Upper lobe of left lung (tissue), 6 donors: Measurements from ENCODE around the gene MDM2. TPM values are rescaled to one million over a fixed set of nuclear protein-coding genes. Genes with fewer than 3 reads are reported as not detected.

ENCODE experiments used
- ATAC-seq, 2 donors: fragments of 200-7000 bp; cut with Tn5 transposase; one replicate each; pipeline ENCODE4 v1.9.1; 2022; ENCODE audit warnings: mild to moderate bottlenecking in 2 of 2, moderate library complexity in 2 of 2; ENCODE audit not compliant: low FRiP score in 2 of 2
- DNase-seq, 2 donors: peaks; one replicate each; pipeline ENCODE4 v3.0.0-alpha.2; 2019 to 2020
- H3K27ac ChIP-seq, 4 donors: fragments of 200-600 bp; sonication (generic); one replicate each; pipeline ENCODE4 v1.5.1; 2016 to 2019
- H3K27me3 ChIP-seq, 4 donors: fragments of 200-600 bp; sonication (generic); one replicate each; pipeline ENCODE4 v1.5.1; 2017 to 2019
- H3K36me3 ChIP-seq, 4 donors: fragments of 200-600 bp; sonication (generic); one replicate each; pipeline ENCODE4 v1.5.1; 2016 to 2019
- H3K4me1 ChIP-seq, 4 donors: fragments of 200-600 bp; sonication (generic); one replicate each; pipeline ENCODE4 v1.5.1; 2018 to 2019
- H3K4me3 ChIP-seq, 4 donors: fragments of 200-600 bp; sonication (generic); one replicate each; pipeline ENCODE4 v1.5.1; 2017 to 2019; ENCODE audit warnings: mild to moderate bottlenecking in 2 of 4, moderate library complexity in 1 of 4
- H3K9me3 ChIP-seq, 4 donors: fragments of 200-600 bp; sonication (generic); one replicate each; pipeline ENCODE4 v1.5.1; 2018 to 2019
- CTCF ChIP-seq, 6 experiments: fragments of 450-650 bp in 4 of 6; fragments of 200-600 bp in 2 of 6; sonication (generic) in 2 of 6; IDR thresholded peaks; one replicate each; pipeline ENCODE4 v1.5.1; 2016 to 2019; ENCODE audit warnings: antibody characterized with exemption in 6 of 6
- EP300 ChIP-seq, 4 donors: sonication (generic); formaldehyde crosslinking; IDR thresholded peaks; one replicate each; pipeline ENCODE4 v1.5.1; 2017; ENCODE audit warnings: antibody characterized with exemption in 4 of 4, control low read depth in 2 of 4
- POLR2A ChIP-seq, 4 donors: fragments of 450-650 bp; IDR thresholded peaks; one replicate each; pipeline ENCODE4 v1.5.1; 2016 to 2017; ENCODE audit warnings: antibody characterized with exemption in 4 of 4, mild to moderate bottlenecking in 2 of 4
- POLR2AphosphoS5 ChIP-seq, 2 donors: sonication (generic); formaldehyde crosslinking; IDR thresholded peaks; one replicate each; pipeline ENCODE4 v1.5.1; 2017; ENCODE audit warnings: antibody characterized with exemption in 2 of 2
- WGBS, 2 donors: methylation state at CpG; one replicate each; pipeline ENCODE4 v1.1.5; 2017 to 2018; 5-methylcytosine and 5-hydroxymethylcytosine counted together
- total RNA-seq, 6 donors: library from RNA; depleted of rRNA in 4 of 6; stranded (reverse); fragments of >200 nt in 4 of 6; gene quantifications; one replicate each; pipeline versions ENCODE4 v1.1.0 to v1.2.1, GENCODE V29; 2016 to 2021
- donor health status: DM: no; HTN: no; CAD: no; lungs with moderate emphysema.
- donor health status: DM: no; HTN: yes; CAD: no; lungs with severe emphysema.

Gene MDM2
- total RNA-seq, 6 donors from 2014 or later = 64.6 to 162 (median 108) TPM

DNA sequence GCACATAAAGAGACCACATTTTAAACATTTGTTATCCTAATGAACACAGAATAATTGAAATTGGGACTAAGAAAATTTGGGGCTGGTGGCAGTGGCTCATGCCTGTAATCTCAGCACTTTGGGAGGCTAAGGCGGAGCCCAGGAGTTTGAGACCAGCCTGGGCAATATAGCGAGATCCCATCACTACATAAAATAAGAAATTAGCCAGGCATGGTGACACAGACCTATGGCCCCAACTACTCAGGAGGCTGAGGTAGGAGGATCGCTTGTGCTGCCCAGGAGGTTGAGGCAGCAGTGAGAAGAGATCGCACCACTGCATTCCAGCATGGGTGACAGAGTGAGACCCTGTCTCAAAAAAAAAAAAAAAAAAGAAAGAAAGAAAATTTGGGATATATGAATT, 65.3 kb downstream of the MDM2 start:
- peaks cover 0 to 5% (median 0%) of the 10 kb centered on the region in 4 donors for H3K4me1 ChIP-seq
- DNase-seq = no peak
- H3K27me3 ChIP-seq = no peaks in the 10 kb centered on the region
- no peaks in the 10 kb centered on the region for H3K9me3 ChIP-seq
- ATAC-seq = no peak
- TF ChIP-seq CTCF (IDR thresholded peaks at IDR 0.05) = no peak
- TF ChIP-seq POLR2AphosphoS5 (IDR thresholded peaks at IDR 0.05) = no peak
- no peak for TF ChIP-seq EP300 (IDR thresholded peaks at IDR 0.05)
- no peak for TF ChIP-seq POLR2A (IDR thresholded peaks at IDR 0.05)
- no peak overlapping the region for H3K4me3 ChIP-seq
- peaks cover 14 to 38% (median 29%) of the 10 kb centered on the region in 4 donors for H3K36me3 ChIP-seq
- WGBS, 2 donors = 93 to 99% methylated on average over 4 of the region's 4 CpGs
- H3K27ac ChIP-seq = no peak overlapping the region

DNA sequence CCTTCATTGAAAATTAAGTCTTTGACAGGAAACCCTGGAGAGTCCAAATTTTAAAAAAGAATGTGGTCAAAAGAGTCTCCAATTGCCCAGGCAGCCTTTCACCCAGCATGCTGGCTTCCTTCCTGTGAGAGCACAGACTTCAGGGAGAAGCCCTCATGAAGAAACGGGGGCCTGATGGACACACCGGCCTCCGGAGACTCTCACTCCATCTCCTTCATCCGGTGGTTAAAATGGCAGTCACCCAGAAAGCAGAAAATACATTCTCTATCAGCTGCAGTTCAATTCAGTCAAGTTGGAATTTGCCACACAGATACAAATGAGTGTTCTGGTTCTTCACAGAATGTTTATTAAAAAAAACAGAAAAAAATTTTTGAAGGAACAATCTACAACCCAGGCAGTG, 68.5 kb downstream of the MDM2 start:
- 13 to 31% methylated on average over 4 of the region's 4 CpGs for whole genome bisulfite sequencing, 2 donors
- ATAC-seq (no peak), DNase-seq (no peak)
- Histone ChIP-seq H3K27me3 (no peaks in the 10 kb centered on the region), H3K4me1 (peaks cover 0 to 5% (median 0%) of the 10 kb centered on the region in 4 donors), H3K36me3 (peaks cover 0 to 13% (median 9%) of the 10 kb centered on the region in 4 donors), H3K9me3 (no peaks in the 10 kb centered on the region), H3K27ac (no peak overlapping the region), H3K4me3 (no peak overlapping the region)
- TF ChIP-seq POLR2AphosphoS5 (IDR thresholded peaks at IDR 0.05) (no peak), CTCF (IDR thresholded peaks at IDR 0.05) (no peak), EP300 (IDR thresholded peaks at IDR 0.05) (no peak), POLR2A (IDR thresholded peaks at IDR 0.05) (no peak)

DNA sequence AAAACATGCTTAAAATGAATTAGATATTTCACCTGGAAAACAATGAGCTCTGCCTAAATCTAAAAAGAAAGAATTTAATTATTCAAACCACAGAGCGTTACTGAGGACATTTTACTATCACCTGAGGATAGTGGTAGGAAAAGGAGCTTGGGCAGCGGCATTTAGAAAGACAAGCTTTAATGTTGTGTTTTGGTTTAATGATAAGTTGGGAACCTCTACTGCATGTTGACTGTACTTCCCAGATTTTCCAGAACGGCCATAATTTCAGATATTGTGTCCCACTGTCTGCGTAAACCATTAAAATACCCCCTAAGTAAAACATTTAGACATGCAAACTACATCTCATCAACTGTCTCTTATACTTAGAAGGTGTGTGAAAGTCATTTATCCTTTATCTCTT, 69.6 kb downstream of the MDM2 start:
- peaks cover 0 to 15% (median 7%) of the 10 kb centered on the region in 4 donors for H3K36me3 ChIP-seq
- no peak overlapping the region for H3K4me3 ChIP-seq
- TF ChIP-seq EP300 (IDR thresholded peaks at IDR 0.05) (no peak), CTCF (IDR thresholded peaks at IDR 0.05) (no peak), POLR2A (IDR thresholded peaks at IDR 0.05) (no peak), POLR2AphosphoS5 (IDR thresholded peaks at IDR 0.05) (no peak)
- H3K4me1 ChIP-seq = peaks cover 0 to 5% (median 0%) of the 10 kb centered on the region in 4 donors
- DNase-seq (no peak), ATAC-seq (no peak)
- no peaks in the 10 kb centered on the region for H3K9me3 ChIP-seq
- WGBS, 2 donors = 92 to 94% methylated on average over 4 of the region's 4 CpGs
- no peak overlapping the region for H3K27ac ChIP-seq
- no peaks in the 10 kb centered on the region for H3K27me3 ChIP-seq

GRCh38 chr12:68878283-68878682, 70.3 kb downstream of the MDM2 start:
- no peaks in the 10 kb centered on the region for H3K27me3 ChIP-seq
- DNase-seq = no peak
- no peak for ATAC-seq
- WGBS, 2 donors = 88 to 95% methylated on average over 4 of the region's 4 CpGs
- no peaks in the 10 kb centered on the region for H3K9me3 ChIP-seq
- H3K27ac ChIP-seq = no peak overlapping the region
- peaks cover 0 to 5% (median 0%) of the 10 kb centered on the region in 4 donors for H3K4me1 ChIP-seq
- TF ChIP-seq EP300 (IDR thresholded peaks at IDR 0.05) = no peak
- no peak for TF ChIP-seq CTCF (IDR thresholded peaks at IDR 0.05)
- no peak for TF ChIP-seq POLR2AphosphoS5 (IDR thresholded peaks at IDR 0.05)
- no peak for TF ChIP-seq POLR2A (IDR thresholded peaks at IDR 0.05)
- H3K36me3 ChIP-seq = peaks cover 0 to 22% (median 8%) of the 10 kb centered on the region in 4 donors
- no peak overlapping the region for H3K4me3 ChIP-seq

DNA sequence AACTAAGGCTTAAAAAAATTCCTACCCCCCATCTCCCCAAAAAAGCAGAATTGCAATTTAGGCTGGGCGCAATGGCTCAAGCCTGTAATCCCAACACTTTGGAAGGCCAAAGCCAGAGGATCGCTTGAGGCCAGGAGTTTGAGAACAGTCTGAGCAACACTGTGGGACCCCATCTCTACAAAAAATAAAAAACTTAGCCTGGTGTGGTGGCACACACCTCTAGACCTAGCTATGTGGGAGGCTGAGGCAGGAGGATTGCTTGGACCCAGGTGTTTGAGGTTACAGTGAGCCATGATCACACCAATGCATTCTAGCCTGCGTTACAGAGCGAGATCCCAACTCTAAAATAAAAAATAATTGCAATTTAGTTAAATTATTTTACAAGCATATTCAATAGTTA, 70.9 kb downstream of the MDM2 start:
- no peaks in the 10 kb centered on the region for H3K27me3 ChIP-seq
- H3K36me3 ChIP-seq = peaks cover 0 to 23% (median 8%) of the 10 kb centered on the region in 4 donors
- no peak overlapping the region for H3K4me3 ChIP-seq
- H3K27ac ChIP-seq = no peak overlapping the region
- no peak for DNase-seq
- no peaks in the 10 kb centered on the region for H3K9me3 ChIP-seq
- no peak for TF ChIP-seq POLR2AphosphoS5 (IDR thresholded peaks at IDR 0.05)
- no peak for TF ChIP-seq POLR2A (IDR thresholded peaks at IDR 0.05)
- no peak for TF ChIP-seq CTCF (IDR thresholded peaks at IDR 0.05)
- ATAC-seq = no peak
- peaks cover 0 to 5% (median 0%) of the 10 kb centered on the region in 4 donors for H3K4me1 ChIP-seq
- 88 to 94% methylated on average over 4 of the region's 4 CpGs for WGBS, 2 donors
